HCT116 (cell line): Measurements from ENCODE around the gene SLC66A1. TPM values are rescaled to one million over a fixed set of nuclear protein-coding genes. Genes with fewer than 3 reads are reported as not detected.

ENCODE experiments used
- ATAC-seq: fragments of 200-7000 bp; cut with Tn5 transposase; 2 replicates; pipeline ENCODE4 v1.9.1; 2020; ENCODE audit warnings: mild to moderate bottlenecking, moderate library complexity
- BruUV-seq: library from RNA; stranded (reverse); fragments of 400-500 nt; replicated peaks from 2 replicates; lab custom pipeline; 2021; lab: Mats Ljungman, UMichigan
- CTCF ChIA-PET: fragments of 300-600 bp; sonication (Branson Sonifier 250); formaldehyde crosslinking; loops from one replicate; lab custom pipeline; 2021; ENCODE audit warnings: antibody characterized with exemption; lab: Charles Lee
- POLR2A ChIA-PET: fragments of 300-600, 350-600 bp; sonication (Branson Sonifier 250); formaldehyde crosslinking; loops from one replicate; lab custom pipeline; 2021; ENCODE audit warnings: antibody characterized with exemption; lab: Charles Lee
- RAD21 ChIA-PET, 2 experiments: fragments of 300-600 bp; sonication (Branson Sonifier 250); formaldehyde crosslinking; loops; one replicate each; lab custom pipeline; 2023; ENCODE audit warnings: low total read pairs in 2 of 2; ENCODE audit not compliant: uncharacterized antibody in 2 of 2, unreplicated experiment in 2 of 2, low non-redundant PET in 1 of 2; lab: Charles Lee
- DNase-seq: peaks from one replicate; pipeline ENCODE4 v3.0.0-alpha.2; 2010; ENCODE audit warnings: low read depth, low spot score
- H2AFZ ChIP-seq: fragments of 200-600 bp; shearing (Covaris generic), sonication (generic); 2 replicates; pipeline ENCODE4 v1.6.1; 2017; ENCODE audit warnings: low read depth, mixed run types, mixed read lengths, antibody characterized with exemption, low read length; ENCODE audit not compliant: poor library complexity, severe bottlenecking
- H3K27ac ChIP-seq: 2 replicates; pipeline ENCODE4 v1.5.1; 2012; ENCODE audit warnings: low read depth, low read length
- H3K27me3 ChIP-seq: fragments of 200-600 bp; sonication (generic); 2 replicates; pipeline ENCODE4 v1.6.1; 2016; ENCODE audit warnings: mixed run types, low read length, mixed read lengths; ENCODE audit not compliant: insufficient read depth
- H3K36me3 ChIP-seq, 2 experiments: fragments of 200-500 bp in 1 of 2; fragments of 200-600 bp in 1 of 2; sonication (Bioruptor generic) in 1 of 2; sonication (generic) in 1 of 2; 2 replicates each; pipeline versions ENCODE4 v1.5.1 to v1.6.1; 2014 to 2016; ENCODE audit warnings: low read length in 2 of 2, inconsistent platforms in 1 of 2, mixed read lengths in 1 of 2, mixed run types in 1 of 2; ENCODE audit not compliant: insufficient read depth in 2 of 2, control insufficient read depth in 1 of 2
- H3K4me1 ChIP-seq, 2 experiments: fragments of 200-600 bp in 1 of 2; sonication (generic) in 1 of 2; 2 replicates each; pipeline versions ENCODE4 v1.5.1 to v1.6.1; 2012 to 2017; ENCODE audit warnings: low read length in 2 of 2, inconsistent platforms in 1 of 2, mild to moderate bottlenecking in 1 of 2, mixed read lengths in 1 of 2, mixed run types in 1 of 2, moderate library complexity in 1 of 2; ENCODE audit not compliant: insufficient read depth in 2 of 2, control insufficient read depth in 1 of 2
- H3K4me2 ChIP-seq: fragments of 200-600 bp; sonication (generic); 2 replicates; pipeline ENCODE4 v1.6.1; 2017; ENCODE audit warnings: mixed run types, low read length, mixed read lengths
- H3K4me3 ChIP-seq, 2 experiments: fragments of 200-600 bp in 1 of 2; sonication (generic) in 1 of 2; replicated peaks in 1 of 2; 2 replicates each; pipeline ENCODE4 v1.5.1; 2011 to 2016; ENCODE audit warnings: low read length in 2 of 2, control low read depth in 1 of 2, low read depth in 1 of 2, mild to moderate bottlenecking in 1 of 2, mixed read lengths in 1 of 2, mixed run types in 1 of 2
- H3K79me2 ChIP-seq: fragments of 200-600 bp; sonication (generic); 2 replicates; pipeline ENCODE4 v1.6.1; 2017; ENCODE audit warnings: mild to moderate bottlenecking, mixed run types, low read length, moderate library complexity, mixed read lengths; ENCODE audit not compliant: insufficient read depth
- H3K9ac ChIP-seq: fragments of 200-600 bp; sonication (generic); 2 replicates; pipeline ENCODE4 v1.6.1; 2016; ENCODE audit warnings: low read length, mixed read lengths
- H3K9me2 ChIP-seq: fragments of 200-600 bp; sonication (generic), shearing (Covaris generic); 2 replicates; pipeline ENCODE4 v1.6.1; 2017; ENCODE audit warnings: mixed run types, mild to moderate bottlenecking, moderate library complexity; ENCODE audit not compliant: insufficient read depth
- H3K9me3 ChIP-seq, 2 experiments: fragments of 200-500 bp in 1 of 2; fragments of 200-600 bp in 1 of 2; sonication (Bioruptor generic) in 1 of 2; sonication (generic) in 1 of 2; 2 replicates each; pipeline ENCODE4 v1.6.1; 2014 to 2017; ENCODE audit warnings: low read length in 2 of 2, mixed read lengths in 2 of 2, inconsistent platforms in 1 of 2, low read depth in 1 of 2, mild to moderate bottlenecking in 1 of 2, mixed run types in 1 of 2, moderate library complexity in 1 of 2; ENCODE audit not compliant: control insufficient read depth in 1 of 2, insufficient read depth in 1 of 2
- H4K20me1 ChIP-seq: fragments of 200-600 bp; sonication (generic), shearing (Covaris generic); 2 replicates; pipeline ENCODE4 v1.6.1; 2017; ENCODE audit warnings: mixed run types, mild to moderate bottlenecking, moderate library complexity; ENCODE audit not compliant: insufficient read depth
- JUND ChIP-seq: IDR thresholded peaks from 2 replicates; pipeline ENCODE4 v1.6.1; 2012
- POLR2AphosphoS5 ChIP-seq: IDR thresholded peaks from 2 replicates; pipeline ENCODE4 v1.6.1; 2011; ENCODE audit warnings: mild to moderate bottlenecking, low read depth, low read length, moderate library complexity
- SIN3A ChIP-seq: IDR thresholded peaks from 2 replicates; pipeline ENCODE4 v1.6.1; 2012; ENCODE audit warnings: low read depth
- TCF7L2 ChIP-seq: IDR thresholded peaks from 2 replicates; pipeline ENCODE4 v1.7.0; 2011; ENCODE audit warnings: borderline replicate concordance, inconsistent platforms; ENCODE audit not compliant: insufficient read depth, insufficient read length; ENCODE audit errors: extremely low read depth
- YY1 ChIP-seq: IDR thresholded peaks from 2 replicates; pipeline ENCODE4 v1.6.1; 2011; ENCODE audit warnings: low read length, low read depth, moderate library complexity, mild to moderate bottlenecking; ENCODE audit not compliant: insufficient replicate concordance; ENCODE audit errors: extremely low read depth
- ZNF274 ChIP-seq: fragments of 200-500 bp; sonication (Bioruptor generic); IDR thresholded peaks from 2 replicates; pipeline ENCODE4 v1.6.1; 2014; ENCODE audit warnings: mild to moderate bottlenecking, low read depth, low read length, inconsistent platforms
- intact Hi-C: fragments of 100-400 bp; cut with micrococcal nuclease; formaldehyde crosslinking; loops from 2 replicates; pipeline ENCODE4 v1.10.0; 2022
- total RNA-seq: library from RNA; stranded (reverse); gene quantifications from one replicate; pipeline ENCODE4 v1.2.1, GENCODE V29; 2021; ENCODE audit not compliant: unreplicated experiment
- TF ChIP-seq, protein P1 (sequence below): IDR thresholded peaks from 2 replicates; pipeline ENCODE4 v1.6.1; 2012; ENCODE audit warnings: low read depth

The SLC66A1 gene
- total RNA-seq, 1 experiment from 2014 or later: 11.1 TPM

DNA sequence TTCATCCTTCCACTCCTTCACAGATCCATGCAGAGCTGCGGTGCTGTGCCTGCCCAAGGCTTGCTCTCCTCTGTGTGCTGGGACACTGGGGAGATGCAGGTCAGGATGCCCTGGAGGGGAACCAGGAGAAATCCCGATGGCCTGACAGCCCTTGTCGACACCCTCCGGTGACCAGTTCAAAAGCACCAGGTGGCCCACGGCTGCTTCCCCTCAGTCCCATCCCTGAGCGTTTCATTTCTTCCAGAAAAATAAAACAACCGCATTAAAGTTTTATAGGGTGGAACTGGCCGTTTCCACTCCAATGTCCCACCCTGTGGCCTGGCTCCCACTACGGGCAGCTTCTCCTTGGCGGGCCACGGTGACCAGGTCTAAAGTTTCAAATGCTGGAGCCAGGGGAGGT lies 48.3 kb downstream of the SLC66A1 start:
- Histone ChIP-seq H3K4me1 (no peaks in the 10 kb centered on the region), H3K27me3 (no peaks in the 10 kb centered on the region), H3K9me3 (no peaks in the 10 kb centered on the region)
- BruUV-seq: no TSS peak
- TF ChIP-seq TCF7L2: no peak
- TF ChIP-seq POLR2AphosphoS5: no peak
- no peak for TF ChIP-seq SIN3A
- TF ChIP-seq, protein P1, sequence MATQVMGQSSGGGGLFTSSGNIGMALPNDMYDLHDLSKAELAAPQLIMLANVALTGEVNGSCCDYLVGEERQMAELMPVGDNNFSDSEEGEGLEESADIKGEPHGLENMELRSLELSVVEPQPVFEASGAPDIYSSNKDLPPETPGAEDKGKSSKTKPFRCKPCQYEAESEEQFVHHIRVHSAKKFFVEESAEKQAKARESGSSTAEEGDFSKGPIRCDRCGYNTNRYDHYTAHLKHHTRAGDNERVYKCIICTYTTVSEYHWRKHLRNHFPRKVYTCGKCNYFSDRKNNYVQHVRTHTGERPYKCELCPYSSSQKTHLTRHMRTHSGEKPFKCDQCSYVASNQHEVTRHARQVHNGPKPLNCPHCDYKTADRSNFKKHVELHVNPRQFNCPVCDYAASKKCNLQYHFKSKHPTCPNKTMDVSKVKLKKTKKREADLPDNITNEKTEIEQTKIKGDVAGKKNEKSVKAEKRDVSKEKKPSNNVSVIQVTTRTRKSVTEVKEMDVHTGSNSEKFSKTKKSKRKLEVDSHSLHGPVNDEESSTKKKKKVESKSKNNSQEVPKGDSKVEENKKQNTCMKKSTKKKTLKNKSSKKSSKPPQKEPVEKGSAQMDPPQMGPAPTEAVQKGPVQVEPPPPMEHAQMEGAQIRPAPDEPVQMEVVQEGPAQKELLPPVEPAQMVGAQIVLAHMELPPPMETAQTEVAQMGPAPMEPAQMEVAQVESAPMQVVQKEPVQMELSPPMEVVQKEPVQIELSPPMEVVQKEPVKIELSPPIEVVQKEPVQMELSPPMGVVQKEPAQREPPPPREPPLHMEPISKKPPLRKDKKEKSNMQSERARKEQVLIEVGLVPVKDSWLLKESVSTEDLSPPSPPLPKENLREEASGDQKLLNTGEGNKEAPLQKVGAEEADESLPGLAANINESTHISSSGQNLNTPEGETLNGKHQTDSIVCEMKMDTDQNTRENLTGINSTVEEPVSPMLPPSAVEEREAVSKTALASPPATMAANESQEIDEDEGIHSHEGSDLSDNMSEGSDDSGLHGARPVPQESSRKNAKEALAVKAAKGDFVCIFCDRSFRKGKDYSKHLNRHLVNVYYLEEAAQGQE: no peak
- TF ChIP-seq ZNF274: no peak
- TF ChIP-seq YY1: no peak
- no peak for TF ChIP-seq JUND
- TF ChIP-seq, all 23 proteins: peak for 0
- CTCF ChIA-PET: no interaction called here
- peaks cover 13% of the 10 kb centered on the region; the same call in 1 of the 2 replicates for H3K79me2 ChIP-seq
- H3K36me3 ChIP-seq: peaks cover 4 to 5% of the 10 kb centered on the region in 2 experiments; a peak in 1 of 4 replicates
- H3K4me3 ChIP-seq: no peak overlapping the region
- POLR2A ChIA-PET: no interaction called here
- no peaks in the 10 kb centered on the region for H4K20me1 ChIP-seq
- ATAC-seq: no peak
- intact Hi-C loops: no loop called here
- no peak overlapping the region for H3K27ac ChIP-seq
- no peaks in the 10 kb centered on the region for H3K9me2 ChIP-seq
- RAD21 ChIA-PET: no interaction called here
- no peak for DNase-seq
- no peak overlapping the region for H2AFZ ChIP-seq
- H3K9ac ChIP-seq: no peak overlapping the region
- no peak overlapping the region for H3K4me2 ChIP-seq
